A549 (cell line): ENCODE measurements around the gene VAPB.

ENCODE experiments used
- EP300 ChIP-seq, 2 experiments: fragments of >200 bp; sonication (Bioruptor Twin); formaldehyde crosslinking; IDR thresholded peaks; 2 replicates in 1 of 2; 3 replicates in 1 of 2; pipeline ENCODE4 v1.6.1; 2016 to 2017
- FOSB ChIP-seq: fragments of 250-450 bp; sonication (Bioruptor Pico); IDR thresholded peaks from 2 replicates; pipeline ENCODE4 v1.5.0; 2020; ENCODE audit warnings: mild to moderate bottlenecking, moderate library complexity
- JUNB ChIP-seq: fragments of >200 bp; sonication (Bioruptor Twin); formaldehyde crosslinking; IDR thresholded peaks from 2 replicates; pipeline ENCODE4 v1.6.1; 2016
- NFE2L2 ChIP-seq: fragments of 150-350 bp; conservative IDR thresholded peaks from 2 replicates; pipeline ENCODE4 v1.6.1; 2014; ENCODE audit warnings: low read length
- POLR2A ChIP-seq: IDR thresholded peaks from 2 replicates; pipeline ENCODE4 v1.6.1; 2012; ENCODE audit warnings: mild to moderate bottlenecking, low read length
- TF ChIP-seq, protein P1 (sequence below): fragments of >200 bp; sonication (Bioruptor Twin); formaldehyde crosslinking; IDR thresholded peaks from 3 replicates; pipeline ENCODE4 v1.5.1; 2016
- TF ChIP-seq, protein P2 (sequence below): fragments of 200-600 bp; sonication (generic); IDR thresholded peaks from 2 replicates; pipeline ENCODE4 v1.6.1; 2016; ENCODE audit warnings: antibody characterized with exemption, mild to moderate bottlenecking, moderate library complexity

DNA sequence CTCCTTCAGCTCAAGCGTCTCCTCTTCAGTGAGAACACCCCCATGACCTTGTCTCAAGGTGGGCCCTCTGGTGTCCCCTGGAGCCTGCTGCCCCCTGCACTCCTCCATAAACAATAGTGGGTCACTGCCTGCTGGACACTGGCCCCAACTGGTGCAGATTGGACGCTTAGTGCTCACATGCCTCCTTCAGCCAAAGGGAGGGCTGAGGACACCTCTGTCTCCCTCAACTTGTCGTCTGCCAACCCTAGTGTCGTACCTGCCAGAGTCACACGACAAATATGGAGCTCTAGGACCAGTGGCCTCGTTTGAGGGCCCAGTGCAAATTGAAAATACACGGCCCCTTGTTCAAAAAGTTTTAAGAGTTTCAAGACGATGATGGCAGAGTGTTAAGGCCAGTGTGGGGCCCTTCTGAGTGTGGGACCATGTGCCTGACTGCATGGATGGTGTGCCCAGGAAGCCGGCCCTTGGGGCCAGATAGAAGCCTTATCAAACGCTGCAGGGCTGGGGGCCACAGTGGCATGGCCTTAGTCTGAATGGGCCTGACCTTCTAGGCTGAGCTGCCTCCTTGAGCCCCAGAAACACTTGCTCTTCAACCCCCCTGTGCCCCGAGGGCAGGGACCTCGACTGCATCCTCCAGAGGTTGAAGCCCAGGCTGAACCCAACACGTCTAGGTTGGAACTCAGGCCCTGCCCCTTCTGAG, 106.0 kb downstream of the VAPB start:
- TF ChIP-seq, protein P1, sequence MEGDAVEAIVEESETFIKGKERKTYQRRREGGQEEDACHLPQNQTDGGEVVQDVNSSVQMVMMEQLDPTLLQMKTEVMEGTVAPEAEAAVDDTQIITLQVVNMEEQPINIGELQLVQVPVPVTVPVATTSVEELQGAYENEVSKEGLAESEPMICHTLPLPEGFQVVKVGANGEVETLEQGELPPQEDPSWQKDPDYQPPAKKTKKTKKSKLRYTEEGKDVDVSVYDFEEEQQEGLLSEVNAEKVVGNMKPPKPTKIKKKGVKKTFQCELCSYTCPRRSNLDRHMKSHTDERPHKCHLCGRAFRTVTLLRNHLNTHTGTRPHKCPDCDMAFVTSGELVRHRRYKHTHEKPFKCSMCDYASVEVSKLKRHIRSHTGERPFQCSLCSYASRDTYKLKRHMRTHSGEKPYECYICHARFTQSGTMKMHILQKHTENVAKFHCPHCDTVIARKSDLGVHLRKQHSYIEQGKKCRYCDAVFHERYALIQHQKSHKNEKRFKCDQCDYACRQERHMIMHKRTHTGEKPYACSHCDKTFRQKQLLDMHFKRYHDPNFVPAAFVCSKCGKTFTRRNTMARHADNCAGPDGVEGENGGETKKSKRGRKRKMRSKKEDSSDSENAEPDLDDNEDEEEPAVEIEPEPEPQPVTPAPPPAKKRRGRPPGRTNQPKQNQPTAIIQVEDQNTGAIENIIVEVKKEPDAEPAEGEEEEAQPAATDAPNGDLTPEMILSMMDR = no peak
- TF ChIP-seq POLR2A (no peak), EP300 (IDR thresholded peaks at IDR 0.05) (no peak), NFE2L2 (no peak), FOSB (no peak), JUNB (no peak)
- TF ChIP-seq, protein P2, sequence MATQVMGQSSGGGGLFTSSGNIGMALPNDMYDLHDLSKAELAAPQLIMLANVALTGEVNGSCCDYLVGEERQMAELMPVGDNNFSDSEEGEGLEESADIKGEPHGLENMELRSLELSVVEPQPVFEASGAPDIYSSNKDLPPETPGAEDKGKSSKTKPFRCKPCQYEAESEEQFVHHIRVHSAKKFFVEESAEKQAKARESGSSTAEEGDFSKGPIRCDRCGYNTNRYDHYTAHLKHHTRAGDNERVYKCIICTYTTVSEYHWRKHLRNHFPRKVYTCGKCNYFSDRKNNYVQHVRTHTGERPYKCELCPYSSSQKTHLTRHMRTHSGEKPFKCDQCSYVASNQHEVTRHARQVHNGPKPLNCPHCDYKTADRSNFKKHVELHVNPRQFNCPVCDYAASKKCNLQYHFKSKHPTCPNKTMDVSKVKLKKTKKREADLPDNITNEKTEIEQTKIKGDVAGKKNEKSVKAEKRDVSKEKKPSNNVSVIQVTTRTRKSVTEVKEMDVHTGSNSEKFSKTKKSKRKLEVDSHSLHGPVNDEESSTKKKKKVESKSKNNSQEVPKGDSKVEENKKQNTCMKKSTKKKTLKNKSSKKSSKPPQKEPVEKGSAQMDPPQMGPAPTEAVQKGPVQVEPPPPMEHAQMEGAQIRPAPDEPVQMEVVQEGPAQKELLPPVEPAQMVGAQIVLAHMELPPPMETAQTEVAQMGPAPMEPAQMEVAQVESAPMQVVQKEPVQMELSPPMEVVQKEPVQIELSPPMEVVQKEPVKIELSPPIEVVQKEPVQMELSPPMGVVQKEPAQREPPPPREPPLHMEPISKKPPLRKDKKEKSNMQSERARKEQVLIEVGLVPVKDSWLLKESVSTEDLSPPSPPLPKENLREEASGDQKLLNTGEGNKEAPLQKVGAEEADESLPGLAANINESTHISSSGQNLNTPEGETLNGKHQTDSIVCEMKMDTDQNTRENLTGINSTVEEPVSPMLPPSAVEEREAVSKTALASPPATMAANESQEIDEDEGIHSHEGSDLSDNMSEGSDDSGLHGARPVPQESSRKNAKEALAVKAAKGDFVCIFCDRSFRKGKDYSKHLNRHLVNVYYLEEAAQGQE = no peak
